HG03159 (cell line): ENCODE data around the gene BMP8B.
"Not testable (repeated sequence)": the region's sequence is repeated elsewhere in the genome, so short reads cannot be mapped to it uniquely, and the experiment has no call there.

Experiments used
- ATAC-seq: cut with Tn5 transposase; IDR thresholded peaks from one replicate; pipeline ENCODE4 v1.9.1; 2021; ENCODE audit warnings: mild to moderate bottlenecking, moderate library complexity; ENCODE audit not compliant: unreplicated experiment

The BMP8B gene

GRCh38 chr1:39816415-39817090 is 27.9 kb upstream of the BMP8B start:
- peak; percentile 41 for ATAC-seq

- no peak for ATAC-seq
These were observed 24.2 kb upstream of the BMP8B start for GRCh38 chr1:39812913-39813312.

DNA sequence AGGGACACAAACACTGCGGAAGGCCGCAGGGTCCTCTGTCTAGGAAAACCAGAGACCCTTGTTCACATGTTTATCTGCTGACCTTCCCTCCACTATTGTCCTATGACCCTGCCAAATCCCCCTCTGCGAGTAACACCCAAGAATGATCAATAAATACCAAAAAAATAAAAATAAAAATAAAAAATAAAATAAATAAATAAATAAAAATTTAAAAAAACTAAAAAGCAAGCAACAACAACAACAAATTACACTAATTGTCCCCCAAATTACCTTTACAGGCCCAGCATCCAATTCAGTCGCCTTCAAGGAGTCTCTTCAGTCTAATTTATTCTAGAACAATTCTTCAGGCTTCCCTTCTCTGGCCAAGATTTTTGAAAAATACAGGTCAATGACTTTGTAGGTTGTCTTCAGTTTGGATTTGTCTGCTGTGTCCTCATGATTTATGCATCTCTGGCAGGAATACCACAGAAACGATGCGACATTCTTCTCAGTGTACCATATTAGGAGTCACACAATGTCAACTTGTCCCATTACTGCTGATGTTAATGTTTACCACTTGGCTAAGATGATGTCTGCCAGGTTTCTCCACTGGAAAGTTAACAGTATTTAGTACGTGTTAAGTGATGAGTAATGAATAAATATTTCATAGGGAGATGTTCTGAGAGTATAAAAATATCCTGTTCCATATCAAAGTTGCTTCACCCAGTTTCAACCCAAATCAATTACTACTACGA is 20.3 kb upstream of the BMP8B start:
- ATAC-seq = no peak

DNA sequence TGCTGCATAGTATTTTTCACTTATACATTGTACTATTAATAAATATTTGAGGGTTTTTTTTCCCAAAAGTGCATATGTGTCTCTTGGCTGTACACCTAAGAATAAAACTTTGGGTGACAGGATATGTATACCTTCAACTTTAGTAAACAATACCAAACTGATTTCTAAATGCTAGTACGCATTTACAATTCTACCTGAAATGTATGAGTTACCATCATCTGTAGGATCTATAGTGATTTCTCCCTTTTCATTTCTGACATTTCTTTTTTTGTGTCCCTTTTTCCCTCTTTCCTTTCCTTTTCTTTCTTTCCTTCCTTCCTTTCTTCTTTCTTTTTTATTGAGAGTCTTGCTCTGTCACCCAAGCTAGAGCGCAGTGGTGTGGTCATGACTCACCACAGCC is 16.7 kb upstream of the BMP8B start:
- no peak for ATAC-seq

GRCh38 chr1:39802496-39803260 is 14.0 kb upstream of the BMP8B start:
- no peak for ATAC-seq

GRCh38 chr1:39800471-39800835 is 11.8 kb upstream of the BMP8B start:
- no peak for ATAC-seq

DNA sequence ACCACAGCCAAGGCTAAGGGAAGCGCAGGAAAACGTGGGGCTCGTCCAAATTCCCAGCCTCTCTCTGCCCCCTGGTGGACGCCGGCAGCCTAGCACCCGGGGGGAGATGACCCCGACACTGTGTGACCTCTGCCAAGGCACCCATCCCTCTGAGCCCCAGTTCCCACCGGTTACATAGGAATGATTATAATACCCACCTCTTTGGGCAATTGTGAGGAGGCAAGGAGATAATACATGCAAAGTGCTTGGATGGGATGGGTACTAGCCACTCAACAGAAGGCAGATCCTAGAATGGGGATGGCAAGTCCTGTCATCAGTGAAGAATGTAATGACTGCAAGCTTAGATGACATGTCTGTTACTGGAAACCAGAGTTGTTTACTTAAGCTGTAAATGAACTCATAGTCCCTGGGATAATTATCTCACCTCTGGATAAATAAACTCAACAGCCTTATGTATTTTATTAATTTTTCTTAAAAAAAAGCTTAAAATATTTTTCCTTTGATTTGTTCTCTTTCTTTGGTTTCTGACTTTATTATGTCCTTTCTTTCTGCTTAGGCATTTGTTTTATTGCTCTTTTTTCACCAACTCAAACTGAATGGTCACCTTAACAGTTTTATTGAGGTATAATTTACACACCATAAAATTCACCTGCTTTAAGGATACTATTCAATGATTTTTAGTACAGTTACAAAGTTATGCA is 11.3 kb upstream of the BMP8B start:
- ATAC-seq = peak; percentile 54

- ATAC-seq = peak; percentile 84
These were observed 10.4 kb upstream of the BMP8B start for GRCh38 chr1:39798859-39799769.

- no peak for ATAC-seq
These were observed 7.0 kb upstream of the BMP8B start for GRCh38 chr1:39795651-39796050.

DNA sequence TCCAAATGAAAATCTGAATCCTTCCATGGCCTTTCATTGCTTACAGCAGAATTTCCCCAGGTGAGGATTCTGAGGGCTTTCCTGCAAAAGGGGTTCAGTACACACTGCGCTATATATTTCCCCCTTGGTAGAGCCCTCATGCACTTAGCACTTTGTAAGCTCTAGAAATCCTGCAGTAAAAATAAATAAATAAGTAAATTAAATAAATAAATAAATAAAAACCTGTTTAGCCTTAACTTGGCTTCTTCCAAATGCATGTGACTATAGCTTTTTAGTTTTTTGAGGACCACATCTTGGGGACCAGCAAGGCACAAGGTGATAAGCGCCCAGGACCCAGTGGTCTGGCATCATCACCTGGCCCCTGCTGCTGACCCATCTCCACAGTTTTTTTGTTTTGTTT is 3.2 kb upstream of the BMP8B start:
- no peak for ATAC-seq

GRCh38 chr1:39789571-39790110 is 976 bp upstream of the BMP8B start:
- no peak for ATAC-seq

GRCh38 chr1:39788426-39788757 is 273 bp downstream of the BMP8B start:
- ATAC-seq = no peak

DNA sequence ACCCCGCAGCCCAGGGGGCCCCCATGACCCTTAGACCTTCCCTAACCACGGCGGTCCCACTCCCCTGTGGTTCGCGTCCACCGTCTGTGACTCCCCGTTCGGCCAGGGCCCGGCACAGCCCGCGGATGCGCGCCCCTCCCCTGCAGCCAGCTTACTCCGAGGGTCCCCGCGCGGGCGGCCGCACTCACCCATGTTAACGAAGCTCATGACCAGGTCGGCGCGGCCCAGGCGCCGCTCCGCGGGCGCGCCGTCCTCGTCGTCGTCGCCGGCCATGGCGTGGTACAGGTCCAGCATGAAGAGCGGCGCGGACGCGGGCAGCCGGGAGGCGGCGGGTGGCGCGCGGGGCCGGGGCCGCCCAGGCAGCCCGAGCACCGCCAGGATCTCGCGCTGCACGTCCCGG is 701 bp downstream of the BMP8B start:
- not testable (repeated sequence) for ATAC-seq

DNA sequence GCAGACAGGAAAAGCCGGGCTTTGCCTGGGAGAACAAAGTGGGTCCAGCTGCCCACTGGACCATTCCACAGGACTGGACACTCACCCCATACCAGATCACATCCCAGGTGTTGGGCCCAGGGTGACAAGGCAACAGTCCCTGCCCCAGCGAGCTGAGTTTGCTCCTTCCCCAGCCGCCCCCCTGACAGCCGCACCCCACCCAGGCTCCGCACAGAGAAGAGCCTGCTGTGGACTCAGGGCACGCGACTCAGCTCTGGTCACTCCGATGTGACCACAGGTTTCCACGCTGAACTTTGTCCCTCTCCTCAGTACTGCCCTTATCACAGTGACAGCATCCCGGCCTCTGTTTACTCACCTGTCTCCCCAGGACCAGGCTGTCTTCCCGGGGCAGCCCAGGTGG is 1.2 kb downstream of the BMP8B start:
- no peak for ATAC-seq

DNA sequence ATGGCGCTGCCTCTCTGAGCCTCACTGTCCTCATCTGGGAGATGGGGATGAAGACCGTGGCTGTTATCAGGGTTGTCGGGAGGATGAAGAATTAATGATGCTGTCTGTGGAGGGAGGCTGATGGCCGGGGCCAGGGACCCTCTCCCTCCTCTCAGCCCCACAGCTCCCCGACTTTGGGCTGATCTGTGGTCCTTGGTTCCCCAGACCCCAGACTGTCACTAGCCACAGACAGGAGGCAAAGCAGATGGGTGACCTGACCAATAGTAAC is 1.6 kb downstream of the BMP8B start:
- not testable (repeated sequence) for ATAC-seq

- ATAC-seq = not testable (repeated sequence)
These were observed 2.2 kb downstream of the BMP8B start for GRCh38 chr1:39786303-39787107.

GRCh38 chr1:39782685-39783084 is 6.0 kb downstream of the BMP8B start:
- not testable (repeated sequence) for ATAC-seq

GRCh38 chr1:39782103-39782502 is 6.6 kb downstream of the BMP8B start:
- no peak for ATAC-seq

GRCh38 chr1:39781349-39781715 is 7.3 kb downstream of the BMP8B start:
- ATAC-seq = no peak

DNA sequence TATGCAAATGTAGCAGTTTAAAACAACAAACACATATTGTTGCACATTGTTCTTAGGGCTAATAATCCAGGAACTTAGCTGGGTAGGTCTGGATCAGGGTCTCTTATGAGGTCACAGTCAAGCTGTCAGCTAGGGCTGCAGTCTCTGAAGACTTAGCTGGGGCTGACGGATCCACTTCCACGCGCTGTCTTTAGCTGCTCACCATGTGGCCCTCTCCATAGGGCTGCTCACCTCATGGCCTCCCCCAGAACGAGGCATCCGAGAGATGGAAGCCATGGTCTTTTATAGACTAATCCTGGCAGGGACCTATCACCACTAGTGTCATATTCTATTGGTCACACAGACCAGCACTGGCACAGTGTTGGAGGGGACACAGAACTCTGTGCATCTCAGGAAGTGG is 8.8 kb downstream of the BMP8B start:
- no peak for ATAC-seq
